ENCODE data around the gene LRRC38. TPM values are rescaled to one million over a fixed set of nuclear protein-coding genes. Genes with fewer than 3 reads are reported as not detected.

LRRC38 gene
- polyA plus RNA-seq, 3 donors: 0.04 to 0.22 TPM; not detected in 1

Other genes with a start within 250 kb of the LRRC38 start
- gene PRAMEF8, start 228.9 kb downstream of the LRRC38 start, polyA plus RNA-seq: not detected
- gene PRAMEF33, start 210.5 kb downstream of the LRRC38 start, polyA plus RNA-seq: not detected
- not detected for gene PRAMEF15, start 198.4 kb downstream of the LRRC38 start, polyA plus RNA-seq
- not detected for gene PRAMEF14, start 166.9 kb downstream of the LRRC38 start, polyA plus RNA-seq
- gene PRAMEF19, start 142.1 kb downstream of the LRRC38 start, polyA plus RNA-seq: under 1 TPM in 1 of 3 donors, not detected in 2; 0.22 TPM
- gene PRAMEF17, start 124.4 kb downstream of the LRRC38 start, polyA plus RNA-seq: not detected
- not detected for gene PRAMEF20, start 103.6 kb downstream of the LRRC38 start, polyA plus RNA-seq
- 10 to 100 TPM in 2 of 3 donors, 1 to 10 TPM in 1; 5.8 to 63.7 (median 38.8) TPM for gene PDPN, start 69.8 kb upstream of the LRRC38 start, polyA plus RNA-seq
- gene PRDM2, start 186.2 kb upstream of the LRRC38 start, polyA plus RNA-seq: 10 to 100 TPM in 2 of 3 donors, 1 to 10 TPM in 1; 8.5 to 19.5 (median 13.0) TPM

Data from adipose tissue (tissue), 3 donors.